BE2C (cell line): ENCODE data around the gene PRICKLE4.

Experiments
- DNase-seq: peaks from one replicate; pipeline ENCODE4 v3.0.0-alpha.2; 2020
- H3K27me3 ChIP-seq: fragments of 250-450 bp; sonication (Bioruptor Pico); 2 replicates; pipeline ENCODE4 v1.5.1; 2020; ENCODE audit warnings: mild to moderate bottlenecking
- H3K36me3 ChIP-seq: fragments of 250-450 bp; sonication (Bioruptor Pico); 2 replicates; pipeline ENCODE4 v1.5.1; 2020; ENCODE audit warnings: mild to moderate bottlenecking
- H3K4me1 ChIP-seq: fragments of 250-450 bp; sonication (Bioruptor Pico); 2 replicates; pipeline ENCODE4 v1.5.1; 2020
- H3K4me3 ChIP-seq: 2 replicates; pipeline ENCODE4 v1.5.1; 2011; ENCODE audit warnings: low read depth, low read length
- H3K9me3 ChIP-seq: fragments of 250-450 bp; sonication (Bioruptor Pico); 2 replicates; pipeline ENCODE4 v1.5.1; 2020
- CTCF ChIP-seq: IDR thresholded peaks from 2 replicates; pipeline ENCODE4 v1.5.1; 2012; ENCODE audit warnings: mild to moderate bottlenecking, low read depth, low read length

Gene PRICKLE4

GRCh38 chr6:41822021-41822420, 41.4 kb downstream of the PRICKLE4 start:
- no peak for TF ChIP-seq CTCF

GRCh38 chr6:41823178-41823577, 42.6 kb downstream of the PRICKLE4 start:
- no peak overlapping the region for H3K4me3 ChIP-seq
- H3K9me3 ChIP-seq: no peaks in the 10 kb centered on the region
- TF ChIP-seq CTCF: no peak
- H3K27me3 ChIP-seq: no peaks in the 10 kb centered on the region
- no peak for DNase-seq
- H3K36me3 ChIP-seq: no peaks in the 10 kb centered on the region
- no peaks in the 10 kb centered on the region for H3K4me1 ChIP-seq

More at GRCh38 chr6:41822021-41822420, 41.4 kb downstream of the PRICKLE4 start:
- Histone ChIP-seq H3K4me1 (no peaks in the 10 kb centered on the region), H3K36me3 (no peaks in the 10 kb centered on the region), H3K27me3 (no peaks in the 10 kb centered on the region), H3K4me3 (no peak overlapping the region), H3K9me3 (no peaks in the 10 kb centered on the region)
- DNase-seq: no peak

GRCh38 chr6:41824571-41825569, 44.3 kb downstream of the PRICKLE4 start:
- H3K36me3 ChIP-seq: no peaks in the 10 kb centered on the region
- no peak overlapping the region for H3K4me3 ChIP-seq
- no peak for DNase-seq
- no peaks in the 10 kb centered on the region for H3K27me3 ChIP-seq
- H3K4me1 ChIP-seq: no peaks in the 10 kb centered on the region
- TF ChIP-seq CTCF: no peak
- no peaks in the 10 kb centered on the region for H3K9me3 ChIP-seq

GRCh38 chr6:41826343-41827022, 45.9 kb downstream of the PRICKLE4 start:
- Histone ChIP-seq H3K36me3 (no peaks in the 10 kb centered on the region), H3K9me3 (no peaks in the 10 kb centered on the region), H3K4me1 (no peaks in the 10 kb centered on the region), H3K27me3 (no peaks in the 10 kb centered on the region), H3K4me3 (no peak overlapping the region)
- TF ChIP-seq CTCF: no peak
- DNase-seq: no peak

GRCh38 chr6:41832263-41832662, 51.7 kb downstream of the PRICKLE4 start:
- H3K4me1 ChIP-seq: no peaks in the 10 kb centered on the region
- H3K27me3 ChIP-seq: no peaks in the 10 kb centered on the region
- no peaks in the 10 kb centered on the region for H3K36me3 ChIP-seq
- H3K4me3 ChIP-seq: no peak overlapping the region
- H3K9me3 ChIP-seq: no peaks in the 10 kb centered on the region
- DNase-seq: no peak
- TF ChIP-seq CTCF: no peak
